ENCODE measurements around the gene NAT14. TPM values are rescaled to one million over a fixed set of nuclear protein-coding genes. Genes with fewer than 3 reads are reported as not detected.

The NAT14 gene
- total RNA-seq, 2 donors from 2014 or later: 51.3 to 67.1 TPM

GRCh38 chr19:55459950-55460657 lies 24.9 kb upstream of the NAT14 start:
- no peaks in the 10 kb centered on the region for H3K27me3 ChIP-seq (ENCODE audit: control insufficient read depth, insufficient read depth, low read length, poor library complexity, severe bottlenecking)
- peak overlapping the region; percentile 90 for H3K4me3 ChIP-seq (ENCODE audit: low read length)
- 76 to 85% methylated on average over 12 to 16 of the region's 16 CpGs for WGBS, 2 experiments (ENCODE audit: insufficient coverage in 1 of 2, insufficient read length in 1 of 2)
- no peak overlapping the region for H3K9ac ChIP-seq (ENCODE audit: extremely low read depth, low read length, poor library complexity, severe bottlenecking)
- no peak overlapping the region for H3K27ac ChIP-seq (ENCODE audit: low read depth, low read length)
- H3K27ac Mint-ChIP-seq: no peak overlapping the region
- peaks cover 4% of the 10 kb centered on the region for H3K4me1 ChIP-seq (ENCODE audit: control insufficient read depth, insufficient read depth, low read length)
- TF ChIP-seq CTCF (conservative IDR thresholded peaks at IDR 0.05): no peak
- H3K36me3 Mint-ChIP-seq (ENCODE audit: low read depth): peaks cover 17% of the 10 kb centered on the region
- no peaks in the 10 kb centered on the region for H3K9me3 Mint-ChIP-seq
- H3K4me1 Mint-ChIP-seq: peaks cover 18% of the 10 kb centered on the region
- peak overlapping the region; percentile 69 for H3K4me3 Mint-ChIP-seq
- H3K36me3 ChIP-seq (ENCODE audit: control insufficient read depth, insufficient read depth, low read length): no peaks in the 10 kb centered on the region
- DNase-seq: no peak
- H3K9me3 ChIP-seq (ENCODE audit: control insufficient read depth, low read length): no peaks in the 10 kb centered on the region
- H3K27me3 Mint-ChIP-seq (ENCODE audit: insufficient read depth): peaks cover 22% of the 10 kb centered on the region

- no peaks in the 10 kb centered on the region for H3K27me3 ChIP-seq (ENCODE audit: control insufficient read depth, insufficient read depth, low read length, poor library complexity, severe bottlenecking)
- Mint-ChIP-seq H3K27ac (peak overlapping the region; percentile 85), H3K36me3 (ENCODE audit: low read depth) (peaks cover 10% of the 10 kb centered on the region), H3K9me3 (no peaks in the 10 kb centered on the region), H3K4me1 (peaks cover 18% of the 10 kb centered on the region), H3K4me3 (peak overlapping the region; percentile 69), H3K27me3 (ENCODE audit: insufficient read depth) (peaks cover 29% of the 10 kb centered on the region)
- H3K36me3 ChIP-seq (ENCODE audit: control insufficient read depth, insufficient read depth, low read length): no peaks in the 10 kb centered on the region
- H3K9me3 ChIP-seq (ENCODE audit: control insufficient read depth, low read length): no peaks in the 10 kb centered on the region
- H3K4me1 ChIP-seq (ENCODE audit: control insufficient read depth, insufficient read depth, low read length): peaks cover 4% of the 10 kb centered on the region
- H3K9ac ChIP-seq (ENCODE audit: extremely low read depth, low read length, poor library complexity, severe bottlenecking): peak overlapping the region; percentile 68
- WGBS, 2 experiments (ENCODE audit: insufficient coverage in 1 of 2, insufficient read length in 1 of 2): 14 to 31% methylated on average over 12 to 24 of the region's 24 CpGs
- no peak overlapping the region for H3K27ac ChIP-seq (ENCODE audit: low read depth, low read length)
- TF ChIP-seq CTCF (conservative IDR thresholded peaks at IDR 0.05): no peak
- peak; percentile 96 for DNase-seq
- peak overlapping the region; percentile 90 for H3K4me3 ChIP-seq (ENCODE audit: low read length)
These were observed 24.2 kb upstream of the NAT14 start for GRCh38 chr19:55460670-55461258.

GRCh38 chr19:55461259-55461973 lies 23.6 kb upstream of the NAT14 start, which contains the start of gene ISOC2:
Gene ISOC2, minus strand, starts transcription at chr19:55461642. Its CDS starts 5,156 bp downstream, at chr19:55456486.
- H3K36me3 Mint-ChIP-seq (ENCODE audit: low read depth): peaks cover 6% of the 10 kb centered on the region
- Histone ChIP-seq H3K9me3 (ENCODE audit: control insufficient read depth, low read length) (no peaks in the 10 kb centered on the region), H3K27ac (ENCODE audit: low read depth, low read length) (peak within 1 kb of the TSS; percentile 54), H3K36me3 (ENCODE audit: control insufficient read depth, insufficient read depth, low read length) (no peaks in the 10 kb centered on the region), H3K9ac (ENCODE audit: extremely low read depth, low read length, poor library complexity, severe bottlenecking) (peak within 1 kb of the TSS; percentile 68), H3K4me1 (ENCODE audit: control insufficient read depth, insufficient read depth, low read length) (peaks cover 4% of the 10 kb centered on the region), H3K27me3 (ENCODE audit: control insufficient read depth, insufficient read depth, low read length, poor library complexity, severe bottlenecking) (no peaks in the 10 kb centered on the region), H3K4me3 (ENCODE audit: low read length) (peak within 1 kb of the TSS; percentile 90)
- H3K27me3 Mint-ChIP-seq (ENCODE audit: insufficient read depth): peaks cover 35% of the 10 kb centered on the region
- no peaks in the 10 kb centered on the region for H3K9me3 Mint-ChIP-seq
- WGBS, 2 experiments (ENCODE audit: insufficient coverage in 1 of 2, insufficient read length in 1 of 2): 0 to 1% methylated on average over 24 to 54 of the region's 54 CpGs
- peak within 1 kb of the TSS; percentile 85 for H3K27ac Mint-ChIP-seq
- peaks cover 18% of the 10 kb centered on the region for H3K4me1 Mint-ChIP-seq
- TF ChIP-seq CTCF (conservative IDR thresholded peaks at IDR 0.05): no peak
- peak; percentile 100 for DNase-seq
- H3K4me3 Mint-ChIP-seq: peak within 1 kb of the TSS; percentile 69
